PC-3 (cell line): ENCODE results near the gene FIGLA. TPM values are rescaled to one million over a fixed set of nuclear protein-coding genes. Genes with fewer than 3 reads are reported as not detected.

ENCODE experiments used
- ATAC-seq: fragments of 200-7000 bp; cut with Tn5 transposase; 2 replicates; pipeline ENCODE4 v1.9.1; 2020; ENCODE audit warnings: mild to moderate bottlenecking, moderate library complexity
- BruUV-seq: library from RNA; stranded (reverse); fragments of 400-500 nt; replicated peaks from 2 replicates; lab custom pipeline; 2021; lab: Mats Ljungman, UMichigan
- CTCF ChIA-PET: fragments of 300-600 bp; sonication (Branson Sonifier 250); formaldehyde crosslinking; loops from one replicate; lab custom pipeline; 2022; ENCODE audit warnings: antibody characterized with exemption; lab: Charles Lee
- POLR2A ChIA-PET: fragments of 300-600 bp; sonication (Branson Sonifier 250); formaldehyde crosslinking; loops from one replicate; lab custom pipeline; 2022; ENCODE audit warnings: antibody characterized with exemption; ENCODE audit not compliant: unreplicated experiment; lab: Charles Lee
- DNase-seq: peaks from one replicate; pipeline ENCODE4 v3.0.0-alpha.2; 2015
- H2AFZ ChIP-seq: fragments of 300-600 bp; sonication (generic); 2 replicates; pipeline ENCODE4 v1.6.0; 2016; ENCODE audit warnings: antibody characterized with exemption, low read length
- H3F3A ChIP-seq: fragments of 300-600 bp; sonication (generic); one replicate; pipeline ENCODE4 v1.6.0; 2017; ENCODE audit warnings: antibody characterized with exemption, low read length, control low read depth, mild to moderate bottlenecking; ENCODE audit not compliant: unreplicated experiment
- H3K27ac ChIP-seq: fragments of 300-600 bp; sonication (generic); 2 replicates; pipeline ENCODE4 v1.5.1; 2016; ENCODE audit warnings: mild to moderate bottlenecking, low read length
- H3K27me3 ChIP-seq: fragments of 300-600 bp; sonication (generic); 2 replicates; pipeline ENCODE4 v1.6.1; 2016; ENCODE audit warnings: low read length, mixed read lengths
- H3K36me3 ChIP-seq: fragments of 300-600 bp; sonication (generic); 2 replicates; pipeline ENCODE4 v1.6.1; 2016; ENCODE audit warnings: low read depth, mixed run types, low read length, mixed read lengths
- H3K4me1 ChIP-seq: fragments of 300-600 bp; sonication (generic); 2 replicates; pipeline ENCODE4 v1.5.1; 2016; ENCODE audit warnings: low read length; ENCODE audit not compliant: insufficient read depth
- H3K4me2 ChIP-seq: fragments of 300-600 bp; sonication (generic); 2 replicates; pipeline ENCODE4 v1.6.0; 2016; ENCODE audit warnings: low read length
- H3K4me3 ChIP-seq: fragments of 300-600 bp; sonication (generic); 2 replicates; pipeline ENCODE4 v1.5.1; 2016; ENCODE audit warnings: mild to moderate bottlenecking, low read length, mixed read lengths
- H3K79me2 ChIP-seq: fragments of 300-600 bp; sonication (generic); 2 replicates; pipeline ENCODE4 v1.6.1; 2017; ENCODE audit warnings: low read length, mixed read lengths
- H3K9ac ChIP-seq: fragments of 300-600 bp; sonication (generic); 2 replicates; pipeline ENCODE4 v1.6.0; 2016; ENCODE audit warnings: mild to moderate bottlenecking, low read length
- H3K9me2 ChIP-seq: fragments of 300-600 bp; sonication (generic); replicated peaks from 2 replicates; pipeline ENCODE4 v1.6.1; 2016; ENCODE audit warnings: mixed run types, low read length, mixed read lengths
- H3K9me3 ChIP-seq: fragments of 300-600 bp; sonication (generic); 2 replicates; pipeline ENCODE4 v1.6.1; 2016; ENCODE audit warnings: low read length, mixed read lengths
- H4K20me1 ChIP-seq: fragments of 300-600 bp; sonication (generic); 2 replicates; pipeline ENCODE4 v1.6.1; 2016; ENCODE audit warnings: low read length, mixed read lengths
- CTCF ChIP-seq: fragments of 300-600 bp; sonication (generic); conservative IDR thresholded peaks from 2 replicates; pipeline ENCODE4 v1.5.1; 2017; ENCODE audit warnings: antibody characterized with exemption, low read depth, mild to moderate bottlenecking, low read length
- EZH2 ChIP-seq: fragments of 300-600 bp; sonication (generic); IDR thresholded peaks from one replicate; pipeline ENCODE4 v1.6.1; 2017; ENCODE audit warnings: antibody characterized with exemption, mild to moderate bottlenecking, low read length; ENCODE audit not compliant: unreplicated experiment
- EZH2phosphoT487 ChIP-seq: fragments of 300-600 bp; sonication (generic); IDR thresholded peaks from 2 replicates; pipeline ENCODE4 v1.6.1; 2018; ENCODE audit warnings: mild to moderate bottlenecking, antibody characterized with exemption, low read length, borderline replicate concordance
- intact Hi-C: fragments of 100-400 bp; cut with micrococcal nuclease; formaldehyde crosslinking; loops from 2 replicates; pipeline ENCODE4 v1.9.0; 2023
- total RNA-seq: library from RNA; depleted of rRNA; stranded (reverse); fragments of >200 nt; gene quantifications from 2 replicates; pipeline ENCODE4 v1.2.3, GENCODE V29; 2014

FIGLA gene
- total RNA-seq, 1 experiment from 2014 or later = not detected

- no peaks in the 10 kb centered on the region for H3K36me3 ChIP-seq
- ChIA-PET CTCF (no interaction called here), POLR2A (no interaction called here)
- H3K9ac ChIP-seq = no peak overlapping the region
- no peaks in the 10 kb centered on the region for H3K9me2 ChIP-seq
- no peak overlapping the region for H2AFZ ChIP-seq
- ATAC-seq = no peak
- no peak for TF ChIP-seq CTCF
- TF ChIP-seq EZH2phosphoT487 = no peak
- no peak for TF ChIP-seq EZH2
- intact Hi-C loops = no loop called here
- H4K20me1 ChIP-seq = no peaks in the 10 kb centered on the region
- DNase-seq = no peak
- H3K4me2 ChIP-seq = no peak overlapping the region
- H3K4me1 ChIP-seq = no peaks in the 10 kb centered on the region
- no peak overlapping the region for H3K27ac ChIP-seq
- H3K4me3 ChIP-seq = no peak overlapping the region
- H3K9me3 ChIP-seq = no peaks in the 10 kb centered on the region
- no TSS peak for BruUV-seq
- H3K27me3 ChIP-seq = peaks cover 86% of the 10 kb centered on the region
- H3K79me2 ChIP-seq = no peaks in the 10 kb centered on the region
- H3F3A ChIP-seq = no peaks in the 10 kb centered on the region
Observed at GRCh38 chr2:70753902-70754301, 36.5 kb downstream of the FIGLA start.

- intact Hi-C loops = no loop called here
- no peaks in the 10 kb centered on the region for H3K79me2 ChIP-seq
- no peaks in the 10 kb centered on the region for H3K4me1 ChIP-seq
- H4K20me1 ChIP-seq = no peaks in the 10 kb centered on the region
- H3K27me3 ChIP-seq = peaks cover 89% of the 10 kb centered on the region
- H2AFZ ChIP-seq = no peak overlapping the region
- ATAC-seq (no peak), DNase-seq (no peak)
- ChIA-PET POLR2A (no interaction called here), CTCF (no interaction called here)
- no peak overlapping the region for H3K9ac ChIP-seq
- no peaks in the 10 kb centered on the region for H3K36me3 ChIP-seq
- no peaks in the 10 kb centered on the region for H3F3A ChIP-seq
- TF ChIP-seq CTCF = no peak
- TF ChIP-seq EZH2 = no peak
- TF ChIP-seq EZH2phosphoT487 = no peak
- no TSS peak for BruUV-seq
- no peaks in the 10 kb centered on the region for H3K9me2 ChIP-seq
- H3K4me2 ChIP-seq = no peak overlapping the region
- no peak overlapping the region for H3K4me3 ChIP-seq
- H3K27ac ChIP-seq = no peak overlapping the region
- no peaks in the 10 kb centered on the region for H3K9me3 ChIP-seq
Observed at GRCh38 chr2:70753031-70753430, 37.4 kb downstream of the FIGLA start.

GRCh38 chr2:70752396-70752795, 38.0 kb downstream of the FIGLA start:
- BruUV-seq = no TSS peak
- POLR2A ChIA-PET = no interaction called here
- H3K79me2 ChIP-seq = no peaks in the 10 kb centered on the region
- no peaks in the 10 kb centered on the region for H3K9me3 ChIP-seq
- H3F3A ChIP-seq = no peaks in the 10 kb centered on the region
- TF ChIP-seq CTCF = no peak
- no peak for TF ChIP-seq EZH2
- no peak for TF ChIP-seq EZH2phosphoT487
- peaks cover 83% of the 10 kb centered on the region for H3K27me3 ChIP-seq
- DNase-seq = no peak
- no peaks in the 10 kb centered on the region for H4K20me1 ChIP-seq
- no peak overlapping the region for H3K4me2 ChIP-seq
- H3K4me3 ChIP-seq = no peak overlapping the region
- ATAC-seq = no peak
- H3K9ac ChIP-seq = no peak overlapping the region
- no peaks in the 10 kb centered on the region for H3K9me2 ChIP-seq
- H3K4me1 ChIP-seq = no peaks in the 10 kb centered on the region
- CTCF ChIA-PET = no interaction called here
- H3K36me3 ChIP-seq = no peaks in the 10 kb centered on the region
- intact Hi-C loops = no loop called here
- H2AFZ ChIP-seq = no peak overlapping the region
- no peak overlapping the region for H3K27ac ChIP-seq
